HepG2 (cell line): ENCODE measurements around the gene PTPRO. TPM values are rescaled to one million over a fixed set of nuclear protein-coding genes. Genes with fewer than 3 reads are reported as not detected.

Experiments used
- ATAC-seq: fragments of 200-7000 bp; cut with Tn5 transposase; 3 replicates; pipeline ENCODE4 v1.9.1; 2020; ENCODE audit warnings: mild to moderate bottlenecking, moderate library complexity
- BruUV-seq: library from RNA; stranded (reverse); fragments of 400-500 nt; replicated peaks from 2 replicates; lab custom pipeline; 2021; lab: Mats Ljungman, UMichigan
- CTCF ChIA-PET: fragments of 300-600 bp; formaldehyde crosslinking; extraction: SDS; loops from one replicate; lab custom pipeline; 2021; ENCODE audit warnings: low total read pairs, inconsistent platforms, low intra/inter-chr PET ratio; lab: Yijun Ruan, JAX
- POLR2A ChIA-PET: fragments of 350-600 bp; sonication (Branson Sonifier 250); formaldehyde crosslinking; loops from one replicate; lab custom pipeline; 2020; ENCODE audit warnings: antibody characterized with exemption, inconsistent platforms; lab: Yijun Ruan, JAX
- DNase-seq: peaks from one replicate; pipeline ENCODE4 v3.0.0-alpha.2; 2015; ENCODE audit warnings: low spot score
- FAIRE-seq: peaks from 3 replicates; lab custom pipeline; 2011; peaks lifted over from hg19 to GRCh38; lab: Jason Lieb, UNC
- H2AFZ ChIP-seq: one replicate; pipeline ENCODE4 v1.6.1; 2011; ENCODE audit warnings: low read length, inconsistent platforms
- H3K27ac ChIP-seq: fragments of 300-600 bp; 3 replicates; pipeline ENCODE4 v1.8.0; 2011; ENCODE audit warnings: mixed run types, mild to moderate bottlenecking, mixed read lengths, low read length, inconsistent platforms; ENCODE audit not compliant: insufficient read depth; ENCODE audit errors: extremely low read length
- H3K27me3 ChIP-seq, 2 experiments: fragments of 200-600 bp in 1 of 2; 2 replicates in 1 of 2; 3 replicates in 1 of 2; pipeline versions ENCODE4 v1.6.0 to v1.8.0; 2011; ENCODE audit warnings: low read length in 2 of 2, mild to moderate bottlenecking in 2 of 2, moderate library complexity in 2 of 2, inconsistent platforms in 1 of 2; ENCODE audit not compliant: insufficient read depth in 2 of 2, control insufficient read depth in 1 of 2
- H3K36me3 ChIP-seq, 2 experiments: fragments of 200-600 bp in 1 of 2; replicated peaks in 1 of 2; 2 replicates in 1 of 2; 3 replicates in 1 of 2; pipeline versions ENCODE4 v1.5.1 to v1.8.0; 2011; ENCODE audit warnings: low read length in 2 of 2, inconsistent platforms in 1 of 2; ENCODE audit not compliant: insufficient read depth in 2 of 2, control insufficient read depth in 1 of 2
- H3K4me1 ChIP-seq: 2 replicates; pipeline ENCODE4 v1.5.1; 2012; ENCODE audit warnings: low read length, inconsistent platforms; ENCODE audit not compliant: insufficient read depth
- H3K4me2 ChIP-seq: 2 replicates; pipeline ENCODE4 v1.6.0; 2011; ENCODE audit warnings: low read depth, low read length, inconsistent platforms
- H3K4me3 ChIP-seq, 3 experiments: fragments of 200-600 bp in 1 of 3; sonication (generic), shearing (Covaris generic) in 1 of 3; replicated peaks in 1 of 3; 2 replicates each; pipeline ENCODE4 v1.5.1; 2011 to 2016; ENCODE audit warnings: low read length in 3 of 3, inconsistent platforms in 2 of 3, low read depth in 2 of 3, mild to moderate bottlenecking in 2 of 3, control low read depth in 1 of 3, mixed read lengths in 1 of 3; ENCODE audit not compliant: insufficient read depth in 1 of 3
- H3K79me2 ChIP-seq: one replicate; pipeline ENCODE4 v1.6.1; 2011; ENCODE audit warnings: low read length, inconsistent platforms; ENCODE audit not compliant: insufficient read depth
- H3K9ac ChIP-seq: 2 replicates; pipeline ENCODE4 v1.6.0; 2011; ENCODE audit warnings: mild to moderate bottlenecking, low read depth, low read length, inconsistent platforms; ENCODE audit not compliant: insufficient read depth
- H3K9me3 ChIP-seq: 2 replicates; pipeline ENCODE4 v1.5.1; 2012; ENCODE audit warnings: mild to moderate bottlenecking, low read length
- H4K20me1 ChIP-seq: 2 replicates; pipeline ENCODE4 v1.6.0; 2011; ENCODE audit warnings: inconsistent platforms, mild to moderate bottlenecking, low read length, moderate library complexity; ENCODE audit not compliant: insufficient read depth
- ATF6 ChIP-seq: sonication (generic); formaldehyde crosslinking; conservative IDR thresholded peaks from 2 replicates; pipeline ENCODE4 v1.4.0; 2020; ENCODE audit warnings: missing genetic modification reagents
- EZH2 ChIP-seq: conservative IDR thresholded peaks from 2 replicates; pipeline ENCODE4 v1.6.1; 2012; ENCODE audit warnings: mild to moderate bottlenecking, low read depth, low read length, moderate library complexity
- IKZF1 ChIP-seq: fragments of 450-650 bp; IDR thresholded peaks from 2 replicates; pipeline ENCODE4 v1.7.1; 2016
- MIXL1 ChIP-seq: IDR thresholded peaks from 2 replicates; pipeline ENCODE4 v1.6.1; 2016
- NAIF1 ChIP-seq: sonication (generic); formaldehyde crosslinking; IDR thresholded peaks from 2 replicates; pipeline ENCODE4 v1.5.0; 2020; ENCODE audit warnings: mild to moderate bottlenecking, missing genetic modification reagents, borderline replicate concordance
- NFYC ChIP-seq: IDR thresholded peaks from 2 replicates; pipeline ENCODE4 v1.6.1; 2016; ENCODE audit warnings: missing genetic modification reagents, missing compliant biosample characterization
- RNF2 ChIP-seq: fragments of 450-650 bp; conservative IDR thresholded peaks from 2 replicates; pipeline ENCODE4 v1.6.1; 2016; ENCODE audit warnings: low read depth
- SAP130 ChIP-seq: IDR thresholded peaks from 2 replicates; pipeline ENCODE4 v1.6.1; 2016; ENCODE audit warnings: low read depth
- TSC22D2 ChIP-seq: sonication (generic); formaldehyde crosslinking; IDR thresholded peaks from 2 replicates; pipeline ENCODE4 v1.5.1; 2020; ENCODE audit warnings: missing genetic modification reagents, mild to moderate bottlenecking, borderline replicate concordance
- ZBTB1 ChIP-seq: sonication (generic); formaldehyde crosslinking; IDR thresholded peaks from 2 replicates; pipeline ENCODE4 v1.4.0; 2020; ENCODE audit warnings: missing genetic modification reagents, borderline replicate concordance
- ZNF354B ChIP-seq: sonication (generic); formaldehyde crosslinking; IDR thresholded peaks from 2 replicates; pipeline ENCODE4 v1.8.0; 2022; ENCODE audit warnings: mild to moderate bottlenecking, missing genetic modification reagents
- ZNF510 ChIP-seq: sonication (generic); formaldehyde crosslinking; IDR thresholded peaks from 2 replicates; pipeline ENCODE4 v1.4.0; 2020; ENCODE audit warnings: low read depth, mild to moderate bottlenecking, missing genetic modification reagents
- ZNF550 ChIP-seq: sonication (generic); formaldehyde crosslinking; IDR thresholded peaks from 2 replicates; pipeline ENCODE4 v1.4.0; 2020; ENCODE audit warnings: mild to moderate bottlenecking, missing genetic modification reagents, borderline replicate concordance
- ZNF556 ChIP-seq: sonication (generic); formaldehyde crosslinking; IDR thresholded peaks from 2 replicates; pipeline ENCODE4 v1.4.0; 2020; ENCODE audit warnings: mild to moderate bottlenecking, missing genetic modification reagents, borderline replicate concordance
- ZNF839 ChIP-seq: sonication (generic); formaldehyde crosslinking; IDR thresholded peaks from 2 replicates; pipeline ENCODE4 v1.4.0; 2020; ENCODE audit warnings: missing genetic modification reagents, mild to moderate bottlenecking, borderline replicate concordance
- WGBS: methylation state at CpG from one replicate; pipeline ENCODE4 v1.1.6; 2017; ENCODE audit warnings: low lambda C conversion rate; 5-methylcytosine and 5-hydroxymethylcytosine counted together
- in situ Hi-C: cut with HindIII; loops from 2 replicates; pipeline ENCODE4 v1.10.0; 2017; ENCODE audit warnings: low pct_unique_long_range_greater_than_20kb; ENCODE audit not compliant: extremely low pct_ligation_motif_present
- intact Hi-C: fragments of 100-400 bp; cut with micrococcal nuclease; formaldehyde crosslinking; loops from one replicate; pipeline ENCODE4 v1.10.0; 2022; ENCODE audit not compliant: unreplicated experiment
- polyA plus RNA-seq, 8 experiments: library from polyadenylated mRNA; depleted of rRNA in 3 of 8; stranded (reverse) in 7 of 8; unstranded in 1 of 8; fragments of >200 nt; fragmentation: Illumina TruSeq in 4 of 8; extraction: Trizol in 4 of 8; gene quantifications; 2 replicates each; pipeline versions ENCODE4 v1.2.1 to v1.2.3, GENCODE V29; 2011 to 2016; ENCODE audit warnings: low read depth in 4 of 8, missing spikeins in 1 of 8, mixed read lengths in 1 of 8; ENCODE audit not compliant: insufficient read depth in 1 of 8
- total RNA-seq, 5 experiments: library from RNA; depleted of rRNA; stranded (reverse); fragments of >200 nt; fragmentation: Illumina TruSeq; extraction: Trizol; gene quantifications; 2 replicates each; pipeline ENCODE4 v1.2.3, GENCODE V29; 2016; ENCODE audit warnings: low read depth in 1 of 5
- TF ChIP-seq, protein P1 (sequence below): sonication (generic); formaldehyde crosslinking; IDR thresholded peaks from 2 replicates; pipeline ENCODE4 v1.8.1; 2023; ENCODE audit warnings: mild to moderate bottlenecking, moderate library complexity, missing genetic modification reagents

PTPRO gene
- total and polyA plus RNA-seq, 2 of the 13 experiments (the other 11 are each of a cell fraction or from before 2014, with no cell fraction given), result 0.04 TPM; not detected in 1

DNA sequence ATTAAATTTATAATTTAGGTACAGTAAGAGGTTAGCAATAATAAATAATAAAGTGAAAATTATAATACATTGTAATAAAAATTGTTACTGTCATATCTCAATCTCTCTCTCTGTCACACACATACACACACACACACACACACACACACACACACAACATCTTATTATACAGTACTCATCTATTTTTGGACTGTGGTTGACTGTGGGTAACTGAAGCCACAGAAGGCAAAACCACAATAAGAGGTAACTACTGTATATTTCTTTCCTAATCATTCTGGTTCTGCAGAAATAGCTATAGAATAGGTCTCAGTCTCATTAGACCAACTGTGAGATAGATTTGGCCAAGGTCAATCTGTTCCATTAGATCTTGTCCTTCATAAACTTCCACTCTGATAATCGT lies 33.1 kb upstream of the PTPRO start:
- H3K4me3 ChIP-seq, result no peak overlapping the region
- TF ChIP-seq MIXL1 (CRISPR knock-in tag), result no peak
- no peak for TF ChIP-seq ZNF354B (CRISPR knock-in tag)
- TF ChIP-seq ZBTB1 (CRISPR knock-in tag), result no peak
- TF ChIP-seq NFYC (CRISPR knock-in tag), result no peak
- no peak for TF ChIP-seq ZNF556
- TF ChIP-seq, all 625 proteins: peak for 0
- Histone ChIP-seq H3K36me3 (no peaks in the 10 kb centered on the region), H3K9me3 (no peaks in the 10 kb centered on the region), H3K4me1 (no peaks in the 10 kb centered on the region), H3K27ac (no peak overlapping the region), H3K9ac (no peak overlapping the region), H4K20me1 (no peaks in the 10 kb centered on the region), H2AFZ (no peak overlapping the region), H3K4me2 (no peak overlapping the region), H3K79me2 (no peaks in the 10 kb centered on the region), H3K27me3 (no peaks in the 10 kb centered on the region)
- CTCF ChIA-PET, result no interaction called here
- in situ Hi-C loops, result no loop called here
- no TSS peak for BruUV-seq
- POLR2A ChIA-PET, result no interaction called here
- intact Hi-C loops, result no loop called here
- FAIRE-seq (no peak), ATAC-seq (no peak), DNase-seq (no peak)
- whole genome bisulfite sequencing, result 0% methylated on average over 1 of the region's 1 CpG

- 29% methylated on average over 3 of the region's 3 CpGs for WGBS
- ChIA-PET CTCF (no interaction called here), POLR2A (no interaction called here)
- H3K9ac ChIP-seq, result no peak overlapping the region
- intact Hi-C loops (no loop called here), in situ Hi-C loops (no loop called here)
- no peaks in the 10 kb centered on the region for H3K9me3 ChIP-seq
- no peaks in the 10 kb centered on the region for H3K4me1 ChIP-seq
- FAIRE-seq (no peak), DNase-seq (no peak), ATAC-seq (no peak)
- no TSS peak for BruUV-seq
- no peak overlapping the region for H3K4me3 ChIP-seq
- H4K20me1 ChIP-seq, result no peaks in the 10 kb centered on the region
- no peaks in the 10 kb centered on the region for H3K36me3 ChIP-seq
- H3K27me3 ChIP-seq, result no peaks in the 10 kb centered on the region
- no peak overlapping the region for H2AFZ ChIP-seq
- no peaks in the 10 kb centered on the region for H3K79me2 ChIP-seq
- no peak overlapping the region for H3K27ac ChIP-seq
- TF ChIP-seq SAP130 (no peak), TSC22D2 (no peak), ZNF510 (CRISPR knock-in tag) (no peak), RNF2 (no peak), ZNF839 (no peak), ZNF550 (CRISPR knock-in tag) (no peak), NAIF1 (no peak), ATF6 (no peak), EZH2 (no peak), IKZF1 (no peak)
- TF ChIP-seq, protein P1, sequence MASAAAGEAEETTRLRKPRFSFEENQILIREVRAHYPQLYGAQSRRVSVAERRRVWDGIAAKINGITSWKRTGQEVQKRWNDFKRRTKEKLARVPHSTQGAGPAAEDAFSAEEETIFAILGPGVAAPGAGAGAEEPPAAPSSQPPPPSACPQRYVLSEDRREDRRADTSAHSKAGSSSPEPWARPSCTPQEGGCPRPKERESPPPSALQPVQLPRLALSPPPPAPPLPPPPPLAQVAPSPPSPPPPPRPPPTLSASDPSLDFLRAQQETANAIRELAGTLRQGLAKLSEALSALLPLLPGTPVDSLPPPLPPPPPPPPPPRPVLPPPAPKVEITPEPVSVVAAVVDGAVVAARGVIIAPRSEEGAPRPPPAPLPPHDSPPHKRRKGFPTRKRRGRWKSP (CRISPR knock-in tag), result no peak
- H3K4me2 ChIP-seq, result no peak overlapping the region
Observed at GRCh38 chr12:15293731-15294130, 28.6 kb upstream of the PTPRO start.
